GM19395 (cell line): Measurements from ENCODE around the gene KIF5B.
A peak's percentile ranks its signal among the peaks of the same experiment; 100 is the strongest.
"Not testable (repeated sequence)": the region's sequence is repeated elsewhere in the genome, so short reads cannot be mapped to it uniquely, and the experiment has no call there.

Source experiments
- ATAC-seq: cut with Tn5 transposase; IDR thresholded peaks from one replicate; pipeline ENCODE4 v1.9.1; 2021; ENCODE audit warnings: mild to moderate bottlenecking, moderate library complexity; ENCODE audit not compliant: unreplicated experiment

Gene KIF5B

GRCh38 chr10:32060347-32060746 is 4.1 kb upstream of the KIF5B start:
- ATAC-seq = no peak

GRCh38 chr10:32059472-32059871 is 3.2 kb upstream of the KIF5B start:
- no peak for ATAC-seq

GRCh38 chr10:32057036-32057372 is 779 bp upstream of the KIF5B start:
- no peak for ATAC-seq

GRCh38 chr10:32055478-32056135 is 618 bp downstream of the KIF5B start:
- peak; percentile 59 for ATAC-seq

- ATAC-seq = no peak
Observed at GRCh38 chr10:32054094-32054493, 2.1 kb downstream of the KIF5B start.

- ATAC-seq = not testable (repeated sequence)
Observed at GRCh38 chr10:32053392-32053791, 2.8 kb downstream of the KIF5B start.

GRCh38 chr10:32051926-32052325 is 4.3 kb downstream of the KIF5B start:
- no peak for ATAC-seq

- no peak for ATAC-seq
Observed at GRCh38 chr10:32050177-32050576, 6.0 kb downstream of the KIF5B start.

- no peak for ATAC-seq
Observed at GRCh38 chr10:32049113-32049512, 7.1 kb downstream of the KIF5B start.

- no peak for ATAC-seq
Observed at GRCh38 chr10:32048282-32048681, 7.9 kb downstream of the KIF5B start.

GRCh38 chr10:32047881-32048280 is 8.3 kb downstream of the KIF5B start:
- ATAC-seq = no peak

GRCh38 chr10:32046151-32046550 is 10.1 kb downstream of the KIF5B start:
- ATAC-seq = no peak

- not testable (repeated sequence) for ATAC-seq
Observed at GRCh38 chr10:32042730-32043129, 13.5 kb downstream of the KIF5B start.

GRCh38 chr10:32041290-32042028 is 14.8 kb downstream of the KIF5B start:
- ATAC-seq = no peak

GRCh38 chr10:32039734-32040133 is 16.5 kb downstream of the KIF5B start:
- ATAC-seq = no peak

GRCh38 chr10:32038777-32039176 is 17.4 kb downstream of the KIF5B start:
- no peak for ATAC-seq

- ATAC-seq = no peak
Observed at GRCh38 chr10:32036922-32037321, 19.3 kb downstream of the KIF5B start.

- ATAC-seq = no peak
Observed at GRCh38 chr10:32035038-32035437, 21.2 kb downstream of the KIF5B start.

- ATAC-seq = no peak
Observed at GRCh38 chr10:32033171-32033570, 23.1 kb downstream of the KIF5B start.

- no peak for ATAC-seq
Observed at GRCh38 chr10:32031920-32032319, 24.3 kb downstream of the KIF5B start.

- ATAC-seq = no peak
Observed at GRCh38 chr10:32031424-32031823, 24.8 kb downstream of the KIF5B start.

- ATAC-seq = no peak
Observed at GRCh38 chr10:32028710-32029109, 27.5 kb downstream of the KIF5B start.

- no peak for ATAC-seq
Observed at GRCh38 chr10:32023264-32023663, 33.0 kb downstream of the KIF5B start.
